HepG2 (cell line): ENCODE results near the gene SYTL3. TPM values are rescaled to one million over a fixed set of nuclear protein-coding genes. Genes with fewer than 3 reads are reported as not detected.
A peak's percentile ranks its signal among the peaks of the same experiment; 100 is the strongest.

Experiments used
- BHLHE40 ChIP-seq: IDR thresholded peaks from 2 replicates; pipeline ENCODE4 v1.6.1; 2011; ENCODE audit warnings: low read length, improper control_type of control experiment
- CEBPB ChIP-seq: IDR thresholded peaks from 2 replicates; pipeline ENCODE4 v1.6.1; 2011; ENCODE audit warnings: low read depth, low read length, improper control_type of control experiment, borderline replicate concordance
- DPF2 ChIP-seq: sonication (generic); formaldehyde crosslinking; IDR thresholded peaks from 2 replicates; pipeline ENCODE4 v1.4.0; 2020; ENCODE audit warnings: mild to moderate bottlenecking, low read depth, missing genetic modification reagents, borderline replicate concordance
- ETS1 ChIP-seq: sonication (generic); formaldehyde crosslinking; IDR thresholded peaks from 2 replicates; pipeline ENCODE4 v1.4.0; 2020; ENCODE audit warnings: missing genetic modification reagents
- KDM1A ChIP-seq: IDR thresholded peaks from 2 replicates; pipeline ENCODE4 v1.6.1; 2016; ENCODE audit warnings: missing compliant biosample characterization
- KLF12 ChIP-seq: sonication (generic); formaldehyde crosslinking; IDR thresholded peaks from 2 replicates; pipeline ENCODE4 v1.4.0; 2020; ENCODE audit warnings: missing genetic modification reagents, borderline replicate concordance
- KLF16 ChIP-seq, 2 experiments: sonication (generic) in 1 of 2; formaldehyde crosslinking in 1 of 2; IDR thresholded peaks; 2 replicates each; pipeline versions ENCODE4 v1.6.1 to v1.8.0; 2016 to 2023; ENCODE audit warnings: missing genetic modification reagents in 2 of 2, missing compliant biosample characterization in 1 of 2
- PAF1 ChIP-seq: IDR thresholded peaks from 2 replicates; pipeline ENCODE4 v1.6.1; 2016; ENCODE audit warnings: missing genetic modification reagents, missing compliant biosample characterization
- PRDM10 ChIP-seq: sonication (generic); formaldehyde crosslinking; IDR thresholded peaks from 2 replicates; pipeline ENCODE4 v1.4.0; 2020; ENCODE audit warnings: low read depth, missing genetic modification reagents
- RXRA ChIP-seq: sonication (generic); formaldehyde crosslinking; IDR thresholded peaks from 2 replicates; pipeline ENCODE4 v1.5.1; 2020; ENCODE audit warnings: missing genetic modification reagents
- SP2 ChIP-seq: sonication (generic); formaldehyde crosslinking; IDR thresholded peaks from 2 replicates; pipeline ENCODE4 v1.5.1; 2020; ENCODE audit warnings: mild to moderate bottlenecking, missing genetic modification reagents
- SRF ChIP-seq: IDR thresholded peaks from 2 replicates; pipeline ENCODE4 v1.6.1; 2011; ENCODE audit warnings: mild to moderate bottlenecking, low read depth, low read length, moderate library complexity
- ZNF224 ChIP-seq: sonication (generic); formaldehyde crosslinking; IDR thresholded peaks from 2 replicates; pipeline ENCODE4 v1.5.0; 2020; ENCODE audit warnings: mild to moderate bottlenecking, missing genetic modification reagents
- polyA plus RNA-seq, 8 experiments: library from polyadenylated mRNA; depleted of rRNA in 3 of 8; stranded (reverse) in 7 of 8; unstranded in 1 of 8; fragments of >200 nt; fragmentation: Illumina TruSeq in 4 of 8; extraction: Trizol in 4 of 8; gene quantifications; 2 replicates each; pipeline versions ENCODE4 v1.2.1 to v1.2.3, GENCODE V29; 2011 to 2016; ENCODE audit warnings: low read depth in 4 of 8, missing spikeins in 1 of 8, mixed read lengths in 1 of 8; ENCODE audit not compliant: insufficient read depth in 1 of 8
- total RNA-seq, 5 experiments: library from RNA; depleted of rRNA; stranded (reverse); fragments of >200 nt; fragmentation: Illumina TruSeq; extraction: Trizol; gene quantifications; 2 replicates each; pipeline ENCODE4 v1.2.3, GENCODE V29; 2016; ENCODE audit warnings: low read depth in 1 of 5
- TF ChIP-seq, protein P1 (sequence below), 2 experiments: sonication (generic) in 1 of 2; formaldehyde crosslinking in 1 of 2; IDR thresholded peaks; 2 replicates each; pipeline versions ENCODE4 v1.6.1 to v1.9.0; 2014 to 2022; ENCODE audit warnings: antibody characterized with exemption in 1 of 2, borderline replicate concordance in 1 of 2, inconsistent platforms in 1 of 2, low read depth in 1 of 2, missing genetic modification reagents in 1 of 2

Gene SYTL3
- total and polyA plus RNA-seq, 2 of the 13 experiments (the other 11 are each of a cell fraction or from before 2014, with no cell fraction given) = 0.11 to 0.28 TPM

- TF ChIP-seq PRDM10 (CRISPR knock-in tag) (peak; percentile 77; the same call in 1 of the 2 replicates), CEBPB (no peak), DPF2 (0 out of 2 replicates have a peak, but pooled peaks have one; percentile 29), KLF12 (peak; percentile 96), RXRA (CRISPR knock-in tag) (peak; percentile 86), ETS1 (CRISPR knock-in tag) (no peak), ZNF224 (CRISPR knock-in tag) (no peak), PAF1 (CRISPR knock-in tag) (no peak), KLF16 (CRISPR knock-in tag; IDR thresholded peaks at IDR 0.05) (peak in 1 of 2 experiments; percentile 87; a peak in 2 of 4 replicates), SRF (no peak), BHLHE40 (peak; percentile 65), SP2 (no peak), KDM1A (CRISPR knock-in tag) (no peak)
- TF ChIP-seq, protein P1, sequence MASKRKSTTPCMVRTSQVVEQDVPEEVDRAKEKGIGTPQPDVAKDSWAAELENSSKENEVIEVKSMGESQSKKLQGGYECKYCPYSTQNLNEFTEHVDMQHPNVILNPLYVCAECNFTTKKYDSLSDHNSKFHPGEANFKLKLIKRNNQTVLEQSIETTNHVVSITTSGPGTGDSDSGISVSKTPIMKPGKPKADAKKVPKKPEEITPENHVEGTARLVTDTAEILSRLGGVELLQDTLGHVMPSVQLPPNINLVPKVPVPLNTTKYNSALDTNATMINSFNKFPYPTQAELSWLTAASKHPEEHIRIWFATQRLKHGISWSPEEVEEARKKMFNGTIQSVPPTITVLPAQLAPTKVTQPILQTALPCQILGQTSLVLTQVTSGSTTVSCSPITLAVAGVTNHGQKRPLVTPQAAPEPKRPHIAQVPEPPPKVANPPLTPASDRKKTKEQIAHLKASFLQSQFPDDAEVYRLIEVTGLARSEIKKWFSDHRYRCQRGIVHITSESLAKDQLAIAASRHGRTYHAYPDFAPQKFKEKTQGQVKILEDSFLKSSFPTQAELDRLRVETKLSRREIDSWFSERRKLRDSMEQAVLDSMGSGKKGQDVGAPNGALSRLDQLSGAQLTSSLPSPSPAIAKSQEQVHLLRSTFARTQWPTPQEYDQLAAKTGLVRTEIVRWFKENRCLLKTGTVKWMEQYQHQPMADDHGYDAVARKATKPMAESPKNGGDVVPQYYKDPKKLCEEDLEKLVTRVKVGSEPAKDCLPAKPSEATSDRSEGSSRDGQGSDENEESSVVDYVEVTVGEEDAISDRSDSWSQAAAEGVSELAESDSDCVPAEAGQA (IDR thresholded peaks at IDR 0.05; ENCODE audit: low read depth) = no peak; the same call in 1 of the 2 replicates
- TF ChIP-seq, protein P1 (CRISPR knock-in tag; IDR thresholded peaks at IDR 0.05; ENCODE audit: borderline replicate concordance) = peak; percentile 72; the same call in 1 of the 2 replicates
Observed at GRCh38 chr6:158703837-158704822, 54.3 kb downstream of the SYTL3 start (continued).
